ENCODE results near the gene EIF4G1.

EIF4G1 gene

DNA sequence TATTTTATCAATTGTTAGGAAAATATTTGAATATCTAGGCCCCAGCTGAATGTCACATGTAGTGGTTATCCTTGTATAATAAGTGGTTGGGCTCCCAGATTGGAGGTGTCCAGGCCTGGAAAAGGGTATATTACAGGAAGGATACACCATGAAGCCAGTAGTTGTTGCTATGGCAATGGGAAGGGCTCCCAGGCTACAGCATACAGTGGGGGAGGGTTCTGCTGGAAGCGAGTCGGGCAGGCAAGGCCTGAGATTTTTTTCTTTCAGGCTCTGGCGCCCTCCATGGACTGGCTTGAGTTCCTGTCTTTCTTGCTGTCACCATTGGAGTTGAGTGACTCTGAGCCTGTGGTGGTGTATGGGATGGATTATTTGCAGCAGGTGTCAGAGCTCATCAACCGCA lies 29.7 kb upstream of the EIF4G1 start:
- H2BK15ac ChIP-seq (ENCODE audit: low read length), result no peak overlapping the region
- peaks cover 0 to 2% of the 10 kb centered on the region in 2 donors for H3K4me1 ChIP-seq (ENCODE audit: control insufficient read depth in 2 of 2, insufficient read depth in 1 of 2, low read depth in 1 of 2, low read length in 2 of 2)
- no peak overlapping the region for H3K4ac ChIP-seq (ENCODE audit: low read length)
- H3K14ac ChIP-seq (ENCODE audit: low read length), result no peak overlapping the region
- H3K27me3 ChIP-seq (ENCODE audit: control insufficient read depth in 3 of 3, insufficient read depth in 3 of 3, low read depth in 1 of 3, low read length in 3 of 3), result peaks cover 0 to 34% (median 0%) of the 10 kb centered on the region in 3 experiments
- no peak overlapping the region for H4K8ac ChIP-seq (ENCODE audit: low read depth, low read length)
- H3K36me3 ChIP-seq (replicated peaks in 1 of 2; ENCODE audit: control insufficient read depth in 2 of 2, insufficient read depth in 2 of 2, low read length in 2 of 2), result no peaks in the 10 kb centered on the region
- H2BK120ac ChIP-seq (ENCODE audit: low read depth, low read length), result no peak overlapping the region
- no peak overlapping the region for H3K9ac ChIP-seq (ENCODE audit: low read depth, low read length, poor library complexity)
- no peak overlapping the region for H3K27ac ChIP-seq (replicated peaks; ENCODE audit: low read length)
- H4K91ac ChIP-seq (ENCODE audit: low read depth, low read length, poor library complexity), result no peak overlapping the region
- H3K79me1 ChIP-seq (ENCODE audit: low read depth, low read length), result no peaks in the 10 kb centered on the region
- H2BK5ac ChIP-seq (ENCODE audit: low read length), result no peak overlapping the region
- H3K18ac ChIP-seq (ENCODE audit: low read length), result no peak overlapping the region
- H3K4me3 ChIP-seq (ENCODE audit: low read length in 2 of 2), result no peak overlapping the region
- no peak overlapping the region for H2BK12ac ChIP-seq (ENCODE audit: low read length)
- no peak overlapping the region for H2AK5ac ChIP-seq (ENCODE audit: low read depth, low read length)
- H3K9me3 ChIP-seq (replicated peaks in 1 of 2; ENCODE audit: control insufficient read depth in 2 of 2, insufficient read depth in 1 of 2, low read depth in 1 of 2, low read length in 2 of 2), result no peaks in the 10 kb centered on the region
- H2AFZ ChIP-seq (ENCODE audit: low read length), result peak overlapping the region; percentile 18
- no CpG with 5 or more reads among the region's 4 CpGs for WGBS, 2 donors (ENCODE audit: extremely low coverage in 2 of 2, insufficient read length in 2 of 2, insufficient replicate concordance in 1 of 2)
- DNase-seq (ENCODE audit: low spot score), result peak; percentile 41
- no peak overlapping the region for H3K23ac ChIP-seq (ENCODE audit: low read depth, low read length, poor library complexity)
- H3K4me2 ChIP-seq (ENCODE audit: insufficient read depth, low read length, poor library complexity, severe bottlenecking), result no peak overlapping the region

DNA sequence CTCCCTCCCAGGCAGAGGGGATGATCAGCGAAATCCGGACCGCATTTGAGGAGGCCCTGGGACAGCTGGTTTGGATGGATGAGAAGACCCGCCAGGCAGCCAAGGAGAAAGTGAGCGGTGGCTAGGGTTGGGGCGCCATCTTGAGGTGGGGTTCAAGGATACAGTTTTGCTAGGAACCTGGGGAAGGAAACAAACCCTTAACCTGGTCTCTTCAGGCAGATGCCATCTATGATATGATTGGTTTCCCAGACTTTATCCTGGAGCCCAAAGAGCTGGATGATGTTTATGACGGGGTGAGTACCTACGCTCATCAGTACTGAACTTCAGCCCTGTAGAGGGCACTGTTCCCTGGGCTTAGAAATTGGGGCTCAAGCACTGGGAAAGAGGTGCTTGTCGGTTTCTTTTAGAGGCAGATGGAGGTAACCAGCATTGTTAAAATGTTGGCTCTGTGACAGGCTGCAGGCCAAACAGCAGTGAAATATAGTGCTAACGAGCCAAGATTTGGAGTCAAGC lies 24.9 kb upstream of the EIF4G1 start:
- Histone ChIP-seq H3K18ac (ENCODE audit: low read length) (no peak overlapping the region), H2BK15ac (ENCODE audit: low read length) (no peak overlapping the region), H3K9me3 (replicated peaks in 1 of 2; ENCODE audit: control insufficient read depth in 2 of 2, insufficient read depth in 1 of 2, low read depth in 1 of 2, low read length in 2 of 2) (no peaks in the 10 kb centered on the region), H2BK12ac (ENCODE audit: low read length) (no peak overlapping the region), H3K4me3 (ENCODE audit: low read length in 2 of 2) (no peak overlapping the region), H3K79me1 (ENCODE audit: low read depth, low read length) (peaks cover 4% of the 10 kb centered on the region), H3K9ac (ENCODE audit: low read depth, low read length, poor library complexity) (no peak overlapping the region), H2BK5ac (ENCODE audit: low read length) (no peak overlapping the region), H3K4me2 (ENCODE audit: insufficient read depth, low read length, poor library complexity, severe bottlenecking) (no peak overlapping the region), H4K8ac (ENCODE audit: low read depth, low read length) (no peak overlapping the region), H3K4ac (ENCODE audit: low read length) (no peak overlapping the region), H2AFZ (ENCODE audit: low read length) (no peak overlapping the region), H2AK5ac (ENCODE audit: low read depth, low read length) (no peak overlapping the region), H3K36me3 (replicated peaks in 1 of 2; ENCODE audit: control insufficient read depth in 2 of 2, insufficient read depth in 2 of 2, low read length in 2 of 2) (no peaks in the 10 kb centered on the region), H3K14ac (ENCODE audit: low read length) (no peak overlapping the region), H2BK120ac (ENCODE audit: low read depth, low read length) (no peak overlapping the region), H3K27ac (replicated peaks; ENCODE audit: low read length) (no peak overlapping the region), H3K23ac (ENCODE audit: low read depth, low read length, poor library complexity) (no peak overlapping the region), H4K91ac (ENCODE audit: low read depth, low read length, poor library complexity) (no peak overlapping the region), H3K27me3 (ENCODE audit: control insufficient read depth in 3 of 3, insufficient read depth in 3 of 3, low read depth in 1 of 3, low read length in 3 of 3) (peaks cover 0 to 49% (median 0%) of the 10 kb centered on the region in 3 experiments), H3K4me1 (ENCODE audit: control insufficient read depth in 2 of 2, insufficient read depth in 1 of 2, low read depth in 1 of 2, low read length in 2 of 2) (peaks cover 0 to 2% of the 10 kb centered on the region in 2 donors)
- peak; percentile 54 for DNase-seq (ENCODE audit: low spot score)
- no CpG with 5 or more reads among the region's 10 CpGs for WGBS, 2 donors (ENCODE audit: extremely low coverage in 2 of 2, insufficient read length in 2 of 2, insufficient replicate concordance in 1 of 2)

- Histone ChIP-seq H3K14ac (ENCODE audit: low read length) (no peak overlapping the region), H3K9me3 (replicated peaks in 1 of 2; ENCODE audit: control insufficient read depth in 2 of 2, insufficient read depth in 1 of 2, low read depth in 1 of 2, low read length in 2 of 2) (no peaks in the 10 kb centered on the region), H2AK5ac (ENCODE audit: low read depth, low read length) (peak overlapping the region; percentile 52), H2BK120ac (ENCODE audit: low read depth, low read length) (no peak overlapping the region), H4K8ac (ENCODE audit: low read depth, low read length) (no peak overlapping the region), H3K4me1 (ENCODE audit: control insufficient read depth in 2 of 2, insufficient read depth in 1 of 2, low read depth in 1 of 2, low read length in 2 of 2) (no peaks in the 10 kb centered on the region), H2BK15ac (ENCODE audit: low read length) (peak overlapping the region; percentile 37), H3K36me3 (replicated peaks in 1 of 2; ENCODE audit: control insufficient read depth in 2 of 2, insufficient read depth in 2 of 2, low read length in 2 of 2) (no peaks in the 10 kb centered on the region), H2BK5ac (ENCODE audit: low read length) (no peak overlapping the region), H3K27ac (replicated peaks; ENCODE audit: low read length) (no peak overlapping the region), H2AFZ (ENCODE audit: low read length) (no peak overlapping the region), H3K4me3 (ENCODE audit: low read length in 2 of 2) (no peak overlapping the region), H3K23ac (ENCODE audit: low read depth, low read length, poor library complexity) (peak overlapping the region; percentile 65), H3K4me2 (ENCODE audit: insufficient read depth, low read length, poor library complexity, severe bottlenecking) (no peak overlapping the region), H3K9ac (ENCODE audit: low read depth, low read length, poor library complexity) (peak overlapping the region; percentile 60), H3K27me3 (ENCODE audit: control insufficient read depth in 3 of 3, insufficient read depth in 3 of 3, low read depth in 1 of 3, low read length in 3 of 3) (peaks cover 0 to 57% (median 0%) of the 10 kb centered on the region in 3 experiments), H2BK12ac (ENCODE audit: low read length) (no peak overlapping the region), H4K91ac (ENCODE audit: low read depth, low read length, poor library complexity) (no peak overlapping the region), H3K18ac (ENCODE audit: low read length) (no peak overlapping the region), H3K4ac (ENCODE audit: low read length) (no peak overlapping the region), H3K79me1 (ENCODE audit: low read depth, low read length) (peaks cover 4% of the 10 kb centered on the region)
- WGBS, 2 donors (ENCODE audit: extremely low coverage in 2 of 2, insufficient read length in 2 of 2, insufficient replicate concordance in 1 of 2), result no CpG with 5 or more reads among the region's 10 CpGs
- DNase-seq (ENCODE audit: low spot score), result no peak
These were observed 24.1 kb upstream of the EIF4G1 start for GRCh38 chr3:184290331-184290730.

GRCh38 chr3:184291044-184291737 lies 23.2 kb upstream of the EIF4G1 start:
- no peaks in the 10 kb centered on the region for H3K4me1 ChIP-seq (ENCODE audit: control insufficient read depth in 2 of 2, insufficient read depth in 1 of 2, low read depth in 1 of 2, low read length in 2 of 2)
- H3K9me3 ChIP-seq (replicated peaks in 1 of 2; ENCODE audit: control insufficient read depth in 2 of 2, insufficient read depth in 1 of 2, low read depth in 1 of 2, low read length in 2 of 2), result no peaks in the 10 kb centered on the region
- no peak overlapping the region for H3K9ac ChIP-seq (ENCODE audit: low read depth, low read length, poor library complexity)
- peak overlapping the region; percentile 1 for H3K14ac ChIP-seq (ENCODE audit: low read length)
- peak overlapping the region; percentile 63 for H2AK5ac ChIP-seq (ENCODE audit: low read depth, low read length)
- no peak overlapping the region for H2AFZ ChIP-seq (ENCODE audit: low read length)
- H3K27me3 ChIP-seq (ENCODE audit: control insufficient read depth in 3 of 3, insufficient read depth in 3 of 3, low read depth in 1 of 3, low read length in 3 of 3), result peaks cover 0 to 60% (median 0%) of the 10 kb centered on the region in 3 experiments
- H3K4me2 ChIP-seq (ENCODE audit: insufficient read depth, low read length, poor library complexity, severe bottlenecking), result no peak overlapping the region
- H2BK12ac ChIP-seq (ENCODE audit: low read length), result no peak overlapping the region
- no CpG with 5 or more reads among the region's 22 CpGs for WGBS, 2 donors (ENCODE audit: extremely low coverage in 2 of 2, insufficient read length in 2 of 2, insufficient replicate concordance in 1 of 2)
- peaks cover 4% of the 10 kb centered on the region for H3K79me1 ChIP-seq (ENCODE audit: low read depth, low read length)
- no peak overlapping the region for H4K91ac ChIP-seq (ENCODE audit: low read depth, low read length, poor library complexity)
- H2BK15ac ChIP-seq (ENCODE audit: low read length), result peak overlapping the region; percentile 47
- no peak overlapping the region for H4K8ac ChIP-seq (ENCODE audit: low read depth, low read length)
- no peak overlapping the region for H3K4me3 ChIP-seq (ENCODE audit: low read length in 2 of 2)
- DNase-seq (ENCODE audit: low spot score), result no peak
- H3K27ac ChIP-seq (replicated peaks; ENCODE audit: low read length), result no peak overlapping the region
- no peak overlapping the region for H3K4ac ChIP-seq (ENCODE audit: low read length)
- no peak overlapping the region for H2BK120ac ChIP-seq (ENCODE audit: low read depth, low read length)
- no peaks in the 10 kb centered on the region for H3K36me3 ChIP-seq (replicated peaks in 1 of 2; ENCODE audit: control insufficient read depth in 2 of 2, insufficient read depth in 2 of 2, low read length in 2 of 2)
- H3K18ac ChIP-seq (ENCODE audit: low read length), result no peak overlapping the region
- H3K23ac ChIP-seq (ENCODE audit: low read depth, low read length, poor library complexity), result no peak overlapping the region
- H2BK5ac ChIP-seq (ENCODE audit: low read length), result peak overlapping the region; percentile 53
